ENCODE results near the gene SLC25A21. TPM values are rescaled to one million over a fixed set of nuclear protein-coding genes. Genes with fewer than 3 reads are reported as not detected.

The SLC25A21 gene
- total and polyA plus RNA-seq, 10 of the 15 experiments (the other 5 are each of a cell fraction or from before 2014, with no cell fraction given) = 0.06 to 0.72 (median 0.17) TPM; not detected in 3

GRCh38 chr14:37051680-37052079, 120.7 kb downstream of the SLC25A21 start:
- BruUV-seq (replicated peaks) = no TSS peak
- no peaks in the 10 kb centered on the region for H3K36me3 ChIP-seq (ENCODE audit: control insufficient read depth in 2 of 2, insufficient read depth in 2 of 2, low read length in 1 of 2)
- TF ChIP-seq LARP7 (IDR thresholded peaks at IDR 0.05) = no peak
- TF ChIP-seq SKIL (IDR thresholded peaks at IDR 0.05; ENCODE audit: low read depth, poor library complexity, severe bottlenecking) = no peak
- no peak for TF ChIP-seq EP300 (IDR thresholded peaks at IDR 0.05; ENCODE audit: borderline replicate concordance in 1 of 2, control insufficient read depth in 1 of 2, low read depth in 2 of 2, low read length in 2 of 2)
- TF ChIP-seq NRF1 (conservative IDR thresholded peaks at IDR 0.05; ENCODE audit: low read depth, low read length) = no peak
- no peak for TF ChIP-seq RCOR1 (conservative IDR thresholded peaks at IDR 0.05; ENCODE audit: low read depth, low read length)
- no peak for TF ChIP-seq PRDM15 (CRISPR knock-in tag; IDR thresholded peaks at IDR 0.05)
- no peak for TF ChIP-seq IKZF2 (IDR thresholded peaks at IDR 0.05)
- no peak for TF ChIP-seq PML (IDR thresholded peaks at IDR 0.05; ENCODE audit: low read length)
- no peak for TF ChIP-seq ZBTB40 (IDR thresholded peaks at IDR 0.05; ENCODE audit: borderline replicate concordance)
- no peak for TF ChIP-seq RAD21 (IDR thresholded peaks at IDR 0.05; ENCODE audit: insufficient read depth, low read depth, low read length)
- no peak for TF ChIP-seq ATF2 (IDR thresholded peaks at IDR 0.05; ENCODE audit: low read length)

More at GRCh38 chr14:37051680-37052079, 120.7 kb downstream of the SLC25A21 start:
- no peaks in the 10 kb centered on the region for H3K4me1 ChIP-seq (ENCODE audit: control insufficient read depth, insufficient read depth, low read length)
- ChIA-PET CTCF (no interaction called here), SMC1A (ENCODE audit: uncharacterized antibody, unreplicated experiment) (no interaction called here), POLR2A (no interaction called here), RAD21 (ENCODE audit: unreplicated experiment) (no interaction called here)
- H3K79me2 ChIP-seq (ENCODE audit: control insufficient read depth, insufficient read depth, low read length) = no peaks in the 10 kb centered on the region
- no peak overlapping the region for H3K27ac ChIP-seq (ENCODE audit: control insufficient read depth, insufficient read depth)
- H3K4me3 ChIP-seq = no peak overlapping the region
- intact Hi-C loops (cut with micrococcal nuclease; ENCODE audit: unreplicated experiment) = no loop called here
- in situ Hi-C loops (cut with MboI) = no loop called here
- no peaks in the 10 kb centered on the region for H4K20me1 ChIP-seq (ENCODE audit: control insufficient read depth, insufficient read depth)
- H3K9me3 ChIP-seq (replicated peaks; ENCODE audit: control insufficient read depth, insufficient read depth, low read length) = no peaks in the 10 kb centered on the region; the same call in 2 of the 3 replicates
- no peak overlapping the region for H3K9ac ChIP-seq (ENCODE audit: control insufficient read depth, insufficient read depth, low read length)
- no peaks in the 10 kb centered on the region for H3K27me3 ChIP-seq (replicated peaks in 1 of 2; ENCODE audit: control insufficient read depth in 2 of 2, insufficient read depth in 2 of 2, low read length in 1 of 2)
- FAIRE-seq (no peak), ATAC-seq (no peak), DNase-seq (ENCODE audit: low read depth, low spot score) (no peak)
- 77% methylated on average over 5 of the region's 5 CpGs for WGBS (ENCODE audit: insufficient coverage, insufficient replicate concordance, low lambda C conversion rate, missing lambda C conversion rate)
- no peak overlapping the region for H3K4me2 ChIP-seq (ENCODE audit: control insufficient read depth, insufficient read depth)
- no peak overlapping the region for H2AFZ ChIP-seq (ENCODE audit: control insufficient read depth, low read depth, low read length)

Measured in GM12878 (cell line).